ENCODE measurements around the gene RNU6-1. TPM values are rescaled to one million over a fixed set of nuclear protein-coding genes. Genes with fewer than 3 reads are reported as not detected.

The RNU6-1 gene
- total RNA-seq, 1 experiment from 2014 or later, result not detected

DNA sequence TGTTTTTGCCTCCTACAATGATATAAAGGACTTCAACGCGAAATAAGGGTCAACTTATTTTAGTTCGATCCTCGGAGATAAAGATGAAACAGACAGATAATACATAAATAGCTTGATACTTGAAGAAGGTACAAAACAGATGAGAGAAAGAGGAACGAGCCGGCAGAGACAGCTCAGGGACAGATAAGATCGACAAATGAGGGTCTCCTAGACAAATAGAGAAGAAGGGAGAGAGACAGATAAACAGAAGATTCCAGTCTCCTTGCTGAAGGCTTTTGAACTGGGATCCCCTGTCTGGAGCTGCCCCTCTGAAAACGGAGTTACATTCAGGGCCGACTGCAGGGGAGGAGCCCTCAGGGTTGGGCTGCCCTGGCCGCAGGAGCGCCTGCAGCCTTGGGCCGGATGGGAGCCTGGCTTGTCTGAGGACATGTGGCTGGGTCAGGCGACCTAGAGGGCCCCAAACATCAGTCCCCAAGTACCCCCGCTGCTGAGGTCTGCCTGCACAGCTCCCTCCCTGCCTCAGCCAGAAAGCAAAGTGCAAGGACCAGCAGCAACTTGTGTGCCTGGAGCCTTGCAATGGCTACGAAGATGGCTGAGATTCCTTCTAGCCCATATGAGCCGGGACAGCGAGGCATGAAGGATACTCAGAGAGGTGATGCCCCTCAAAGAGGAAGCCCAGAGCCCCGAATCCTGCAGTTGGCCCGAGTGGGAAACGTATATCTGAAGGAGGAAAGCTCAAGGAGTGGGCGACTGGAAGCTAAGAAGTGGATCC lies 15.5 kb downstream of the RNU6-1 start:
- Histone ChIP-seq H3K27ac (peak overlapping the region; percentile 8; the same call in 1 of the 2 replicates), H3K9me3 (replicated peaks) (peaks cover 7% of the 10 kb centered on the region; the same call in 1 of the 2 replicates), H3K27me3 (no peaks in the 10 kb centered on the region), H3K36me3 (no peaks in the 10 kb centered on the region; the same call in 1 of the 2 replicates), H3K4me3 (peak overlapping the region; percentile 66), H3K4me1 (no peaks in the 10 kb centered on the region)
- DNase-seq, result peak; percentile 35 to 47

DNA sequence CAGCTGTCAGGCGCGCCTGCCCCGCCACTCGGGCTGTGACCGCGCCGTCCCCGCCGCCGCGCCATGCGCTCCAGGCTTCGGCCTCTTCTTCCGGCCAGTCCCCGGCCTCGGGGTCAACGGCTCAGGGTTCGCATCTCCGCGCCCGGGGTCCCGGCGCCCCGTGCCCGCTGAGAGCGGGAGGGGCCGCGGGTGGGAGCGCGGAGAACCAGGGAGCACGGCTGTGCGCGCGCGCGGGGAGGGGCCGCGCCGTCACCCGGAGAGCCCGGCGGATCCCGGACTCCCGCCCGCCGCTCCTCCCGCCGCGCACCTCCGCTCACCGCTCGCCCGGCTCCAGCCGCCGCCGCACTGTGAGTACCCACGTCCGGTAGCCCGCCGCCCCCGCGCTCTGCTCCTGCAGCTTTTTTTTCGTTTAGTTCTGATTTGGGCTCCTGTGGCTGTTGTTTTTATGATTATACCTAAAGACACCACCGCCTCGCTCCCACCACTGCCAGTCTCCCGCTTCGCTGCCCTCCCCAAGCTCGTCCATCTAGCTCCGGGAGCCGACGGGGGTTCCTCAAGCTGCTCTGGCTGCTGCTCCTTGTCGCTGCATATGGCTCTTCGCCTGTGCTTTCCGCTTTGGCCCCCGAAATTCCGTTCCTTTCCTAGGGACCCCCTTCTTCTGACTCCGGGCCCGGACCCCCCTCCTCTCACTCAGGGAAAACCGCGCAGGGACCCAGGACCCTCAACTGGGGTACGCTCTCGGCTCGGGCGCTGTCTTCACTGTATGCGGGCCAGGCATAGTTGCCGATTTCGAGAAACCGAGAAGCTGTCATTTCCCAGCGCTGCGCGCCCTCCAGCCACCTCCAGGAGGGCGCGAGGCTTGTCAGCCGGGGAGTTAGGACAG lies 16.3 kb downstream of the RNU6-1 start:
- H3K4me3 ChIP-seq, result peak overlapping the region; percentile 66
- H3K9me3 ChIP-seq (replicated peaks), result no peaks in the 10 kb centered on the region
- no peaks in the 10 kb centered on the region; the same call in 1 of the 2 replicates for H3K36me3 ChIP-seq
- no peaks in the 10 kb centered on the region for H3K4me1 ChIP-seq
- H3K27ac ChIP-seq, result peak overlapping the region; percentile 8; the same call in 1 of the 2 replicates
- H3K27me3 ChIP-seq, result no peaks in the 10 kb centered on the region
- DNase-seq, result peak; percentile 69 to 75

DNA sequence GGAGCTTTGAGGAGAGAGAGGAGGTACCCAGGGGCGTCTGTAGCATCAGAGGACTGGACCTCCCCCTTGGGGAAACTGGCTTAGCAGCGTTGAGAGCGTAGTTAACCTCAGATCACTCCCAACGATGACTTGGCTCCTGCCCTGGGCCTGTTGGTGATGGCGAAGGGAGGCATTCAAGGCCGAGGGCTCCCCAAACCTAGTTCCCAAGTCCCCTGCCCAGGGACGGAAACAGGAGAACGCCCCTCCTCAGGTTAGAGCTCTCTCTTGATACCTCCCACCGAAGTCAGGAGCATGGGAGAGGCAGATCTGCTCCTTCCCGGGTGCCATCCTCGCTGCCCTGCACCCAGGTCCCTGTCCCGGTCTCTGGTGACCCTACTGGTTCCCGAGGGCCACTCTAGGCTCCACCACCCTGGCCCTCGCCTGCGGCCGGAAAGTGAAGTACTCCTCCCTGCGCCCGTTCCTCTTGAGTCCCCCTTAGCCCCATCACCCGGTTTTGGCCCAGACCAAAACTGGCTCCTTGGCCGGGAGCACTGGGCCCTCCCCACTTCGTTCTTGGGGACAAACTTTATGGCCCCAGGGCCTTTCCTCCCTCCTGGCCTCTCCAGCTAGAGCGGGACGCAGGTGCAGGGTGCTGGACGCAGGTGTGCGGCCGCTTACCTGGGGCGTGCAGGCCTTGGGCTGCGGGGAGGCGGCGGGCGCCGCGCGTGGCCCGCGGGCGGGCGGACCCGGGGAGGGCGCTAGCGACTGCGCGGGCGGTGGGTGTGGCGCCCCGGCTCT lies 17.1 kb downstream of the RNU6-1 start:
- peak overlapping the region; percentile 66 for H3K4me3 ChIP-seq
- no peak overlapping the region for H3K27ac ChIP-seq
- DNase-seq, result peak in 1 of 2 experiments; percentile 46
- no peaks in the 10 kb centered on the region; the same call in 1 of the 2 replicates for H3K36me3 ChIP-seq
- no peaks in the 10 kb centered on the region for H3K9me3 ChIP-seq (replicated peaks)
- no peaks in the 10 kb centered on the region for H3K4me1 ChIP-seq
- no peaks in the 10 kb centered on the region for H3K27me3 ChIP-seq

DNA sequence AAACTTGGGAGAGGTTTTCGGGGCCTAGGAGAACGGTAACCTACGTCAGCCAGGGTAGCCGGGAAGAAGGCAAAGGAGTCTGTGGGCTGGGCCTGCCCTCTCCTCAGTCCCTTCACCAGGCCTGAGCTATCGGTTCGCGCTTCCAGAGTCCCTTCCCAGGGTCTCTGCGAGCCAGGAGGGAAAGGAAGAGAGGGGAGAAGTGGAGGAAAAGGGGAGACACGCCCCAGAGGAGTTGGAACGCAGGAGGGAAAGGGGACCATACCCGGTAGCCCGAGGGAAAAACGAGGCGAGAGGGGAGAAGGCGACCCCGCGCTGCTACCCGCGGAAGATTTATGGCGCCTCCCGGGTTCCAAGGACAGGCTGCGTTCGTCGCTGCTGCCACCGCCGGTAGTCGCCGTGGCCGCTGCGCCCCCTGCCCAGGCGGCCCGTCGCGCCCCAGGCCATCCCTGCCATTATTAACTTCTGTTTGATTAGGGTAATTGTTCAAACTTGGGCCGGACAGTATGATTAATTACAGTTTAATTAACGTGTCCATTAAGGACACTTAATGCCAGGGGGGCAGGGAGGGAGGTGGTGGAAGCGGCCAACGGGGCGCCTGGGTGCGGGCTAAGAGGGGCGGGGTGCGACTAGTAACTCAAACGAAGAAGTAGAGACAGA lies 17.9 kb downstream of the RNU6-1 start:
- H3K4me3 ChIP-seq, result no peak overlapping the region
- H3K36me3 ChIP-seq, result no peaks in the 10 kb centered on the region; the same call in 1 of the 2 replicates
- no peaks in the 10 kb centered on the region for H3K9me3 ChIP-seq (replicated peaks)
- DNase-seq, result no peak
- H3K27me3 ChIP-seq, result no peaks in the 10 kb centered on the region
- H3K27ac ChIP-seq, result no peak overlapping the region
- H3K4me1 ChIP-seq, result no peaks in the 10 kb centered on the region

DNA sequence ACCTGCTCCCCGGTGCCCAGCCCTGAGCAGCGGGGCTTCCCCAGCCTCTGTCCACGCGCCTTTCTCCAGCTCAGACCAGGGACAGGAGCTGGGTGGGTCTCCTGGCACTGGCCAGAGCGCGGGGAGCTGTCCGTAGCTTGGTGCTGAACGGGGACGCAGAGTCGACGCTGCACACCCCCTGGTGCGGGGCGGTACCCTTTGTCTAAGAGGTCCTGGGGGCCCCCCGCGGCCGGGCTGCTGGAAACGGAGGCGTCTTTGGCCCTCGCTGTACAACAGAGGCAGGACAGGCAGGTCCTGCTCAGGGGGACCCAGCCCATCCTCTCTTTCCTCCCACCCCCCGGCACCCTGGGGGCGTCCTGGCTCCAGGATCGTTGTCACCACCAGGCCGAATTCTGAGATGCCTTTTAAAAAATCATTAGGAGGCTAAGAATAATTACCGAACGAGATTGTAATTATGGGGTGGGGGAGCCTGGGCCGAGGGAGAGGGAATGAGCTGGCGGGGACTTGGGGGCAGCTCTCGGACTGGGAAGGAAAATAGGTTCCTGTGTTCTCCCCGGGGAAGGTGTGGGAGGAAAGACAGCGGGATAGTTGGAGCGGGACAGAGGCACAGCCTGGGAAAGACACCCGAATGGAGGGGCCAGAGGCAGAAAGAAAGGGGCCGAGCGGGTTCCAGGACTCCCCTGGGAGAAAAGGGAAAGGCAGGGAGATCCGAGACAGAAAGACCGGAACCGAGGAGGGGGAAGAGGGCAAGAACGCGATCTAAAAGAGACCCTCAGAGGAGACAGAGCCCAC lies 18.7 kb downstream of the RNU6-1 start:
- DNase-seq, result peak in 1 of 2 experiments; percentile 44
- Histone ChIP-seq H3K9me3 (replicated peaks) (no peaks in the 10 kb centered on the region), H3K4me3 (no peak overlapping the region), H3K27me3 (no peaks in the 10 kb centered on the region), H3K27ac (no peak overlapping the region), H3K36me3 (no peaks in the 10 kb centered on the region; the same call in 1 of the 2 replicates), H3K4me1 (no peaks in the 10 kb centered on the region)

DNA sequence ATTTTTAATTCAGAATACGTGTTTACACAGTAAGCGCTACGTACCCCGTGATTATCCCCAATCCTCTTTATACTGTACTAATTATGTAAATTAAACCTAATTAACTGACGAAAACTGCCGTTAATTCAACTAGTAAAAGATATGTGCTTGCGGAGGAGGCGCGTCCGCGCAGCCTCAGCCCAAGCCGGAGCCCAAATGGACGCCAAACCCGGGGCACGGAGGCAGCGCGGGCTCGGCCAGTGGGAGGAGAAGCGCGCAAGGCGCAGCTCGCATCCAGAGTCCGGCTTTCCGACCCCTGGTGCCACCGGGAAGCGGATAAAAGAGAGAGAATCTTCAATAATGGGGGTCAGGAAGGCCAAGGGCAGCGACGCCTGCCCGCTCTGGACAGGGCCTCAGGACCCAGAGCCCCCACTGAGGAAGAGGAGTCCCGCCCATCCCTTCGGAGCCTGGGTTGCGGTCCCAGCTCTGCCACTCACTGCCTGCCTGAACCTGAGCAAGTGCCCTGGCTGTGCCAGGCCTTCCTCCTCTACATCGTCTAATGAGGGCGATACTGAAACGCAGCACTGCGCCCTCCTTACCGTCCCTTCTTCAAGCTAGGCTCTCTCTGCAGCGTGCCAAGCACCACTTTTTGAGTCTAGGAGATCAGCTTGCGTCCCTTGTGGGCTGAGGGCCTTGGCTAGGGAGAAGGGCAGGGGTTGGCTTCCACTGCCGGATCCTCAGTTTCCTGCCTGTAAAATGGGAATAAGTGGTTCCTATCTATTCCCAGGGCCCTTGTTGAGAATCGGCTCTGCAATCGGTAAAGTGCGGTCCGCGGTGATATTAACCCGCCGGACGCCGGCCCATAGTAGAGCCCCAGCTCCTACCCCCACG lies 19.5 kb downstream of the RNU6-1 start:
- Histone ChIP-seq H3K27ac (no peak overlapping the region), H3K4me3 (no peak overlapping the region), H3K9me3 (replicated peaks) (peaks cover 4% of the 10 kb centered on the region), H3K36me3 (no peaks in the 10 kb centered on the region), H3K27me3 (no peaks in the 10 kb centered on the region), H3K4me1 (no peaks in the 10 kb centered on the region)
- DNase-seq, result no peak

DNA sequence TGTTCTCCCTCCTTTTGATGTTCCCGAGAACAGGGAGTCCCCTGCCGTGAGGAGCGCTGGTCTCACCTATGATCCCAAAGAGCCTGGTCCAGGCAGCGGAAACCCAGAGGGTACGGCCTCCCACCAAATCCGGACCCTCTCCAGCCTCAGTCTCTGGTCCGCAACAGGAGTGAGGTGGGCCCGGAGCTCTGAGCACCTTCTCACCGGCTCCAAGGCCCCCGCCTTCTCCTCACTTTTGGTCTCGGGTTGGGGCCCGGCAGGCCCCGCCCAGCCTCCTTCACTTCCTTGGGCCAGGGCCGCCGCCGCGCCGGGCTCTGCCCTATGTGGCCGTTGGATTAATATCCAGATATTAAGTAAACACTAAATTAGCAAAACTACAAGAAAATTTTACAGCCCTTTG lies 20.2 kb downstream of the RNU6-1 start:
- Histone ChIP-seq H3K36me3 (no peaks in the 10 kb centered on the region), H3K27ac (no peak overlapping the region), H3K27me3 (no peaks in the 10 kb centered on the region), H3K9me3 (replicated peaks) (peaks cover 4% of the 10 kb centered on the region), H3K4me3 (no peak overlapping the region), H3K4me1 (no peaks in the 10 kb centered on the region)
- DNase-seq, result no peak

DNA sequence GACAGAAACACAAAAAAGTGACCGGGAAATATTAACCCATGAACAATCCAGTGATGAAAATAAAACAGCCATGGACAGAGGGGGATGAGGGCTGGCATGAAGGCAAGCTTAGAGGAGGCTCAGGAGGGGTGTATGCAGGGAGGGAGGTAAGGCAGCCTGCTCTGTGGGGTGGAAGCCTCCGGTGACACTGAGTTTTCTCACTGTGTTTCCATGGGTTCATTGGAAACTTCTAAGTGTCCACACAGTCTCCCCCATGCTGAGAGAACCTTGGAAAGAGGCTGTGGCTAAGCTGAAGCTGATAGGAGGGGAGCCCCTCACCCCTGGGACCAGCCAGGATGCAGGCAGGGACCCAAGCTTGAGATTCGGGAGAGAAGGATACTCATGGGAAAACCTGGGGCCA lies 21.4 kb downstream of the RNU6-1 start:
- H3K4me3 ChIP-seq, result no peak overlapping the region
- DNase-seq, result no peak
- H3K4me1 ChIP-seq, result no peaks in the 10 kb centered on the region
- H3K36me3 ChIP-seq, result no peaks in the 10 kb centered on the region
- H3K27ac ChIP-seq, result no peak overlapping the region
- H3K27me3 ChIP-seq, result no peaks in the 10 kb centered on the region
- H3K9me3 ChIP-seq (replicated peaks), result peaks cover 4% of the 10 kb centered on the region

DNA sequence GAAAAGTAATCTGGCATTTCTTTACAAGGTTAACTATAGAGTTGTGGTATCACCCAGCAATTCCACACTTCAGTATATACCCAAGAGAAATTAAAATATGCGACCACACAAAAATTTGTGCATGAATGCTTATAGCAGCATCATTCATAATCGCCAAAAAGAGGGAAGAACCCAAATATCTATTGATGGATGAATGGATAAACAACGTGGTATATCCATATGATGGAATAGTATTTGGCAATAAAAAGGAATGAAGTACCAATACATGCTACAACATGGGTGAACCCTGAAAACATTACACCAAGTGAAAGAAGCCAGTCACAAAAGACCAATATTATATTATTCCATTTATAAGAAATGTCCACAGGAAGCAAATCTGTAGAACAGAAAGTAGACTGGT lies 23.2 kb downstream of the RNU6-1 start:
- no peaks in the 10 kb centered on the region for H3K27me3 ChIP-seq
- H3K4me1 ChIP-seq, result no peaks in the 10 kb centered on the region
- no peak overlapping the region for H3K4me3 ChIP-seq
- peaks cover 4% of the 10 kb centered on the region for H3K9me3 ChIP-seq (replicated peaks)
- H3K27ac ChIP-seq, result no peak overlapping the region
- DNase-seq, result no peak
- no peaks in the 10 kb centered on the region for H3K36me3 ChIP-seq

DNA sequence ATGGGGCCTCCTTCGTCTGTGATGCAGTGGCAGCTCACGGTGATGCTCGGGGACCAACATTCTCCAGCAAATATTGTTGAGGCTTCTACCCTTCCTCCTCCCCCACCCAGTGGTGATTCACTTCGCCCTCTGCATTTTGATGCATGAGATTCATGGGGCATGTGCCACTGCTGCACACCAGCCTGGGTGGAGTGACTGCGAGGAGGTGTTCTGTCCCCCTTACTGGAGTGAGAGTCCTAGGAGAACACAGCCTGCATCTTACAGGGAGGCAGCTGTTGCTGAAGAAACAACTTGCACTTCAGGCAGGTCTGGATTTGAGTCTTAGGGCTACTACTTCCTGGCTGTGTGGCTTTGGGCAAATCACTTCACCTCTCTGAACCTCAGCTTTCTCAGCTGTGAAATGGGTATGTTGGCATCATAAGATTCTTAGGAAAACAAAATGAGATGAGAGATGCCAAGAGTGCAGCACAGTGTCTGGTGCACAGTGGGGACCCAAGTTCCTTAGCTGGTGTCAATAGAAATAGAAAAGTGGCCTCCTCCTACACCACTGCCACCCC lies 24.7 kb downstream of the RNU6-1 start:
- Histone ChIP-seq H3K4me3 (no peak overlapping the region), H3K4me1 (no peaks in the 10 kb centered on the region), H3K9me3 (replicated peaks) (peaks cover 4% of the 10 kb centered on the region), H3K27me3 (no peaks in the 10 kb centered on the region), H3K27ac (no peak overlapping the region), H3K36me3 (no peaks in the 10 kb centered on the region)
- DNase-seq, result no peak

DNA sequence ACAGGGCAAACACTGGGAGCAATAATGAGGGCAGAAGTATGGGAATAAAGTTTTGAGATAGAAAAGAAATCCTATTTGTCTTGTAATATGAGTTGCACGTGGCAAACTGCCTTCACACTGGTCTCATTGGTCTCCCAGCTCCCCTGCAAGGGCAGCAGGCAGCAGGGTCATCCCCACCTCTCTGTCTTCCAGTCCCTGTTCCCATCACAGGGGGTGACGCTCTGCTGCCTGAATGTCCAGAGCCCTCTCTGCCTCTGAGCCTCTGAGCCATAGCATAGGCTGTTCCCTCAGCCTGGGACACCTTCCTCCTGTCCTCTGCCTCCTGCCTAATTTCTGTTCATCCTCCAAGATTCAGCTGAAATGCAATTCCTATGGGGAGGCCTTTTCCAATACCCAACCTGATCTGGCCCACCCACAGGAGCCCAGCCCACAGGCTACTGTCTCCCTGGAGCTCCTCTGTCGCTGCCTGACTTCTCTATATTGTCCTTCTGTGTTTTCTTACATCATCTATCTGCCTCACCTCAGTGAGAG lies 26.7 kb downstream of the RNU6-1 start:
- Histone ChIP-seq H3K27me3 (no peaks in the 10 kb centered on the region), H3K27ac (no peak overlapping the region), H3K4me3 (no peak overlapping the region), H3K36me3 (no peaks in the 10 kb centered on the region), H3K9me3 (replicated peaks) (peaks cover 4% of the 10 kb centered on the region), H3K4me1 (no peaks in the 10 kb centered on the region)
- no peak for DNase-seq

DNA sequence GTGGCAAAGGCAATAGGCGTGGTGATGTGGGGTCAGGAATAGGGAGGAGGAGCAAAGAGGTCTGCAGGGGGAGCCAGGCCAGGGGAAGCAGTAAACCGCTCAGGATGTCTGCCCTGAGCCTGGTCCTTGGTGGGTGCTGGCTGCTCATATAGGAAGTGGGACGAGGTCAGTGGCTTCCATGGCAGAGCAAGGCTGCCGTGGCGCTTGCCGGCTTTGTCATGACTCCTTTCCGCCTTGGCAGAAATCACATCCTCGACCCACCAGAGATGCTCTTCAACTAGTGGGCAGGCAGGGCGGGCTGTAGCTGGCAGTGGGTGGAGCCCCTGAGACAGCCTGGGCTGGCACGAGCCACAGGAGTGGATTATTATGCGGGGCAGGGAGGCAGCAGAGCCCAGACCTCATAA lies 27.6 kb downstream of the RNU6-1 start:
- Histone ChIP-seq H3K4me1 (no peaks in the 10 kb centered on the region), H3K9me3 (replicated peaks) (peaks cover 4% of the 10 kb centered on the region), H3K4me3 (peak overlapping the region; percentile 16; the same call in 1 of the 2 replicates), H3K36me3 (no peaks in the 10 kb centered on the region), H3K27me3 (no peaks in the 10 kb centered on the region), H3K27ac (no peak overlapping the region)
- peak in 1 of 2 experiments; percentile 38 for DNase-seq

All from SJCRH30 (cell line).